Nephron (organoid): ENCODE measurements around the gene MBNL1.
A peak's percentile ranks its signal among the peaks of the same experiment; 100 is the strongest.

ENCODE experiments used
- H3K27ac Mint-ChIP-seq, 3 experiments: 2 replicates each; pipeline ENCODE4 v1.8.0; 2020; ENCODE audit warnings: mixed read lengths in 3 of 3, mild to moderate bottlenecking in 2 of 3, moderate library complexity in 1 of 3
- H3K27me3 Mint-ChIP-seq: 2 replicates; pipeline ENCODE4 v1.8.0; 2021; ENCODE audit warnings: low read depth, mild to moderate bottlenecking, moderate library complexity, mixed read lengths
- H3K36me3 Mint-ChIP-seq: 2 replicates; pipeline ENCODE4 v1.8.0; 2020; ENCODE audit warnings: low read depth, mixed read lengths
- H3K4me1 Mint-ChIP-seq: 2 replicates; pipeline ENCODE4 v1.8.0; 2020; ENCODE audit warnings: mixed read lengths
- H3K4me3 Mint-ChIP-seq, 3 experiments: 2 replicates each; pipeline ENCODE4 v1.8.0; 2020; ENCODE audit warnings: mild to moderate bottlenecking in 3 of 3, mixed read lengths in 3 of 3, moderate library complexity in 2 of 3
- H3K9me3 Mint-ChIP-seq: 2 replicates; pipeline ENCODE4 v1.8.0; 2020; ENCODE audit warnings: mixed read lengths
- TF ChIP-seq, protein P1 (sequence below), 3 experiments: fragments of 200-600 bp; sonication (generic); IDR thresholded peaks; one replicate each; pipeline ENCODE4 v1.5.0; 2021; ENCODE audit warnings: antibody characterized with exemption in 3 of 3; ENCODE audit not compliant: unreplicated experiment in 3 of 3

The MBNL1 gene

DNA sequence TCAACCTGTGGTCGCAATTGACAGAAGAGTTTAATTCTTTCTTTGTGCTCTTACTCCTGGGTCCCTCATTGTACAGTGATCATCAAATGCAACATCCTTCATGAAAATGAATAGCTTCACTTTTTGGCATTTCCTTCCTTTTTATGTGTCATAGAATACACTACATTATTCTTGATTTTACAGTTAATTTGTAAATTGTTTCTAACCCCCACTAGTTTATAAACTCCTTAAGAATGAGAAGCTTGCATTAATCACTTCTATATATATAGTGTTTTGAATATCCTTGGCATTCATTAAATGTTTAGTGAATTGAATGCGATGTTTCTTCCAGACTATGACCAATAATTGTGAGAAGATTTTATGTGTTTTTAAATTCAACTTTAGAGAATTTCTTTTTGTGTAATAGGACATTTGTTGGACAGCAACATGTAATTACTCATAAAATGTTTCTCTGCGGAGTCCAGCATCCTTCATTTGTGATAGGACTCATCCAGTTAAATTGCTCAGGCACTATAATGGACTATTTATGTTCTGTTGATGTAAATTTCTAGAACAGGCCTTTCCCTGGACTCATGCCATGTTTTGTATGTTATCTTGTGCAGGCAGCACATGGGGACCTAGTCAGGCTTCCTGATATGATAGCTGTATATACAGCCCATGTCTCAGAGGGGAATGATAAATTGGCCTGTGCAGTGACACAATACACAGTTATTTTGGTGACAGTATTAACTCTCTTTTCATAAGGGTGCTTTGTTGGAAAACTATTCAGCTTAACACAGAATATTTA, 51.3 kb downstream of the MBNL1 start:
- Mint-ChIP-seq H3K4me3 (no peak overlapping the region), H3K27me3 (no peaks in the 10 kb centered on the region), H3K27ac (no peak overlapping the region), H3K4me1 (peaks cover 13% of the 10 kb centered on the region), H3K9me3 (peaks cover 2% of the 10 kb centered on the region), H3K36me3 (peaks cover 11% of the 10 kb centered on the region)
- TF ChIP-seq, protein P1, sequence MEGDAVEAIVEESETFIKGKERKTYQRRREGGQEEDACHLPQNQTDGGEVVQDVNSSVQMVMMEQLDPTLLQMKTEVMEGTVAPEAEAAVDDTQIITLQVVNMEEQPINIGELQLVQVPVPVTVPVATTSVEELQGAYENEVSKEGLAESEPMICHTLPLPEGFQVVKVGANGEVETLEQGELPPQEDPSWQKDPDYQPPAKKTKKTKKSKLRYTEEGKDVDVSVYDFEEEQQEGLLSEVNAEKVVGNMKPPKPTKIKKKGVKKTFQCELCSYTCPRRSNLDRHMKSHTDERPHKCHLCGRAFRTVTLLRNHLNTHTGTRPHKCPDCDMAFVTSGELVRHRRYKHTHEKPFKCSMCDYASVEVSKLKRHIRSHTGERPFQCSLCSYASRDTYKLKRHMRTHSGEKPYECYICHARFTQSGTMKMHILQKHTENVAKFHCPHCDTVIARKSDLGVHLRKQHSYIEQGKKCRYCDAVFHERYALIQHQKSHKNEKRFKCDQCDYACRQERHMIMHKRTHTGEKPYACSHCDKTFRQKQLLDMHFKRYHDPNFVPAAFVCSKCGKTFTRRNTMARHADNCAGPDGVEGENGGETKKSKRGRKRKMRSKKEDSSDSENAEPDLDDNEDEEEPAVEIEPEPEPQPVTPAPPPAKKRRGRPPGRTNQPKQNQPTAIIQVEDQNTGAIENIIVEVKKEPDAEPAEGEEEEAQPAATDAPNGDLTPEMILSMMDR (IDR thresholded peaks at IDR 0.05; ENCODE audit: unreplicated experiment in 3 of 3): no peak

DNA sequence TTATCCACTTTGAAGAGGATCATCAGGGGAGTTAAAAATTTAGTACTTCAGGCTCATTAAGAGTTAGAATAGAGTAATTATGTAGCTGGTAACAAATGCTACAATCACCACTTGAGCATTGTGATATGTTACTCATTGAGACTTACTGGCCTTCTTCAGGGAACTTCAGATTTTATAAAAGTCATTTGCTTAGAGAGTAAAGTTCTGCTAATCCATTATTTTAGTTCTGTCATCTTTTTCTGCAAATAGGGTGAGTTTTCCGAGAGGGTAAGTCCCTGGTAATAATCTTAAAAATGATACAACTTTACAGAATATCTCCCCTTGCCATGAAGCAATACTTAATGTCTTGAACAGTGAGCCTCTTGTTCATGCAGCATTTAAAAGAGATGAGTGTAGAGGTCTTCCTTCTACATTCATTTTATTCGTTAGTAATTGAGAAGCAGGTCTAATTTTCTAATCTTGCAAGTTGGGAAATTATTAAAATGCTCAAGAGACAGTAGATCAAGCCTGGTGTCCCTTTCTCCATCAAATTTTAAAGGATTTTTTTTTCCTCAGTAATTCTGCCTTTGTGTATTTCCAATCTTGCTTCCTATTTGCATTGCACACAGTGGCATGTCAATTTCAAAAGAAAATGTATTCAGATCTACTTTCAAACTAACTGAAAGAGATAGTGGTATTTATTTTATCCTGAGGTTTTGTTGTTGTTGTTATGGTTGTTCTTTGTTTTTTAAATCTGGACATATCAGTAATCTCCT, 52.6 kb downstream of the MBNL1 start:
- Mint-ChIP-seq H3K27me3 (no peaks in the 10 kb centered on the region), H3K4me1 (peaks cover 13% of the 10 kb centered on the region), H3K9me3 (peaks cover 10% of the 10 kb centered on the region), H3K27ac (peak overlapping the region in 1 of 3 experiments; percentile 40), H3K4me3 (no peak overlapping the region), H3K36me3 (peaks cover 17% of the 10 kb centered on the region)
- TF ChIP-seq, protein P1 (IDR thresholded peaks at IDR 0.05; ENCODE audit: unreplicated experiment in 3 of 3): no peak

DNA sequence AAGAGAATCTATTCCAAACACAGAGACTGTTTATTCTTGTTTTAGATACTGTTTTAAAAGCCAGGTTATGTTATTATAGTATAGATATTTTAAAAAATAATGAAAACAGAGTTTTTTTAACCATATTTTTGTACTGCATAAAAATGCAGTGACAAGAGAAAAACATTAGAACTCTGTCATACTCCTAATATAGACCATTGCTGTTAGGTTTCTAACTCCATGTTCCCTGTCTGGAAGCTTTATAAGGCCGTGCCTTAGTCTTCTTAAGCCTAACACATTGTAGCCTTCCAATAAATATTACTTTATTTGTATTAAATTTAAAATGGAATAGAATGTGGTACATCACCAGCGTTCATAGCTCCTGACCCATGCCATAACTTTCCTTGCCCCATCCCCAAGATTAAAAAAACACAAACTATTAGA, 53.2 kb downstream of the MBNL1 start:
- Mint-ChIP-seq H3K27ac (no peak overlapping the region), H3K4me3 (no peak overlapping the region), H3K36me3 (peaks cover 17% of the 10 kb centered on the region), H3K27me3 (no peaks in the 10 kb centered on the region), H3K4me1 (peaks cover 13% of the 10 kb centered on the region), H3K9me3 (peaks cover 10% of the 10 kb centered on the region)
- TF ChIP-seq, protein P1 (IDR thresholded peaks at IDR 0.05; ENCODE audit: unreplicated experiment in 3 of 3): no peak

DNA sequence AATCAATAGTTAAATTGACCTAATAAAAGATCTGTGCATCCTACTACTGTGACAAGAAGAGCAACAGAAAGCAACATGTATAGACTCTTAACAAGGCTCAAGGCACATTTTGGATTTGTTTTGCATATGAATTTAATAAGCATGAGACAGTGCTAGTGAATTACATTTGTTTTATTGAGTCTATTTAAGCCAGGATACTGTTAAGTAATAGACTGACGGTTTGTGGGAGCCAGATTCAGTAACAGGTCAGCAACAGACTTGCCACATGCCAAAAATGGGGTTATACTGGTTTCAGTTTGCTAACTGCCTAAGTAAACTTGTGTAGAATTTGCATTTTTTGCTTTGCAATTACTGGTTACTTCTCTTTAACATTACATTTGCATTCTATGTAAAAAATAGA, 54.0 kb downstream of the MBNL1 start:
- peaks cover 10% of the 10 kb centered on the region for H3K9me3 Mint-ChIP-seq
- H3K27me3 Mint-ChIP-seq: no peaks in the 10 kb centered on the region
- H3K36me3 Mint-ChIP-seq: peaks cover 20% of the 10 kb centered on the region
- no peak overlapping the region for H3K27ac Mint-ChIP-seq
- peaks cover 13% of the 10 kb centered on the region for H3K4me1 Mint-ChIP-seq
- H3K4me3 Mint-ChIP-seq: no peak overlapping the region
- TF ChIP-seq, protein P1 (IDR thresholded peaks at IDR 0.05; ENCODE audit: unreplicated experiment in 3 of 3): no peak

DNA sequence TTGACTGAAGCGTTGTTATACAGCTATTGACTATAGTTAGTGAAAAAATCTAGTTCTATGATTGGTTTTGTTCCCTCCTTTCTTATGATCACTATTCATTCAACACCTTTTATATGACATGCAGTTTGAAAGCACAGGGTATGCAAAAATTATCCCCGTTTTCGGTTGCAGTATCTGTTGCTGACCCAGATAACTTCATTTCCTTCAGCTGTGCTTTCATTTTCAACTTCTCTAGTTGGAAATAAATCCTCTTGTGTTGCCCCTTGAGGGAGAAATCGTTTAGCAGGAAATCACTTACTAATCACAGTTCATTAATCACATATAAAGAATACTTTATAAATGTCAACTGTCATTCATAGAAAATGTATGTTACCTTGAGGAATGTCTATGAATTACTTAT, 55.1 kb downstream of the MBNL1 start:
- peaks cover 20% of the 10 kb centered on the region for H3K36me3 Mint-ChIP-seq
- peaks cover 13% of the 10 kb centered on the region for H3K4me1 Mint-ChIP-seq
- H3K4me3 Mint-ChIP-seq: no peak overlapping the region
- TF ChIP-seq, protein P1 (IDR thresholded peaks at IDR 0.05; ENCODE audit: unreplicated experiment in 3 of 3): no peak
- no peaks in the 10 kb centered on the region for H3K27me3 Mint-ChIP-seq
- no peak overlapping the region for H3K27ac Mint-ChIP-seq
- H3K9me3 Mint-ChIP-seq: peaks cover 10% of the 10 kb centered on the region
